ENCODE data around the gene IL19. TPM values are rescaled to one million over a fixed set of nuclear protein-coding genes. Genes with fewer than 3 reads are reported as not detected.

Gene IL19
- total and polyA plus RNA-seq, 8 donors, result 3.1 to 25.9 TPM; not detected in 6

GRCh38 chr1:206860165-206860564 is 89.6 kb downstream of the IL19 start:
- H3K4me3 ChIP-seq, result no peak overlapping the region
- no peaks in the 10 kb centered on the region for H3K36me3 ChIP-seq
- no peak overlapping the region for H3K27ac ChIP-seq
- no peak for TF ChIP-seq POLR2AphosphoS5 (IDR thresholded peaks at IDR 0.05)
- TF ChIP-seq CTCF (IDR thresholded peaks at IDR 0.05), result no peak
- TF ChIP-seq POLR2A (IDR thresholded peaks at IDR 0.05), result no peak
- H3K4me1 ChIP-seq, result peaks cover 0 to 5% (median 2%) of the 10 kb centered on the region in 4 donors
- intact Hi-C loops (cut with DNase I; ENCODE audit: low total_unique reads), result no loop called here
- H3K9me3 ChIP-seq, result no peaks in the 10 kb centered on the region
- WGBS, 5 donors, result 70 to 89% (median 84%) methylated on average over 4 of the region's 4 CpGs
- no peak for DNase-seq
- H3K27me3 ChIP-seq, result no peaks in the 10 kb centered on the region

GRCh38 chr1:206863266-206863665 is 92.7 kb downstream of the IL19 start:
- Histone ChIP-seq H3K36me3 (no peaks in the 10 kb centered on the region), H3K4me1 (peaks cover 0 to 9% (median 4%) of the 10 kb centered on the region in 4 donors), H3K4me3 (no peak overlapping the region), H3K9me3 (no peaks in the 10 kb centered on the region), H3K27ac (no peak overlapping the region), H3K27me3 (no peaks in the 10 kb centered on the region)
- 25 to 58% (median 31%) methylated on average over 1 of the region's 1 CpG for WGBS, 5 donors
- intact Hi-C loops (cut with DNase I; ENCODE audit: low total_unique reads), result no loop called here
- TF ChIP-seq POLR2AphosphoS5 (IDR thresholded peaks at IDR 0.05) (no peak), EP300 (IDR thresholded peaks at IDR 0.05) (no peak), CTCF (IDR thresholded peaks at IDR 0.05) (no peak), POLR2A (IDR thresholded peaks at IDR 0.05) (no peak)
- DNase-seq, result peak in 1 of 2 donors; percentile 39

- WGBS, 5 donors, result 44 to 47% (median 46%) methylated on average over 19 of the region's 19 CpGs
These were observed 94.5 kb downstream of the IL19 start, which contains the start of gene IL20 for GRCh38 chr1:206864939-206865671. TSS of gene IL20 (plus strand) at chr1:206865623. CDS start at chr1:206865853, 230 bp downstream.

GRCh38 chr1:206866062-206866461 is 95.5 kb downstream of the IL19 start:
- Histone ChIP-seq H3K36me3 (no peaks in the 10 kb centered on the region), H3K9me3 (no peaks in the 10 kb centered on the region), H3K27me3 (no peaks in the 10 kb centered on the region), H3K4me3 (no peak overlapping the region), H3K4me1 (peaks cover 0 to 9% (median 4%) of the 10 kb centered on the region in 4 donors), H3K27ac (peak overlapping the region in 1 of 5 donors; percentile 24)
- 57 to 68% (median 60%) methylated on average over 2 of the region's 2 CpGs for WGBS, 5 donors
- intact Hi-C loops (cut with DNase I; ENCODE audit: low total_unique reads), result no loop called here
- TF ChIP-seq CTCF (IDR thresholded peaks at IDR 0.05) (no peak), POLR2A (IDR thresholded peaks at IDR 0.05) (no peak), POLR2AphosphoS5 (IDR thresholded peaks at IDR 0.05) (no peak), EP300 (IDR thresholded peaks at IDR 0.05) (no peak)
- peak in 1 of 2 donors; percentile 27 for DNase-seq

More at GRCh38 chr1:206864939-206865671, 94.5 kb downstream of the IL19 start, which contains the start of gene IL20:
- H3K4me3 ChIP-seq, result no peak within 1 kb of the TSS
- peak; percentile 83 to 96 for DNase-seq
- intact Hi-C loops (cut with DNase I; ENCODE audit: low total_unique reads), result no loop called here
- no peaks in the 10 kb centered on the region for H3K9me3 ChIP-seq
- H3K36me3 ChIP-seq, result no peaks in the 10 kb centered on the region
- H3K27me3 ChIP-seq, result no peaks in the 10 kb centered on the region
- peaks cover 0 to 9% (median 4%) of the 10 kb centered on the region in 4 donors for H3K4me1 ChIP-seq
- H3K27ac ChIP-seq, result peak within 1 kb of the TSS in 2 of 5 donors; percentile 16 to 24
- no peak for TF ChIP-seq EP300 (IDR thresholded peaks at IDR 0.05)
- no peak for TF ChIP-seq POLR2A (IDR thresholded peaks at IDR 0.05)
- TF ChIP-seq POLR2AphosphoS5 (IDR thresholded peaks at IDR 0.05), result peak in 1 of 3 donors; percentile 80
- peak in 5 of 7 experiments; percentile 65 to 92 (median 81) for TF ChIP-seq CTCF (IDR thresholded peaks at IDR 0.05)

Measured in stomach (tissue), 9 donors.